Nucleus accumbens (tissue), 56 donors: ENCODE data around the gene GNG2.

Experiments used
- DNase-seq, 56 donors: peaks; one replicate each; lab custom pipeline; 2025; lab: John Stamatoyannopoulos, UW

Gene GNG2

DNA sequence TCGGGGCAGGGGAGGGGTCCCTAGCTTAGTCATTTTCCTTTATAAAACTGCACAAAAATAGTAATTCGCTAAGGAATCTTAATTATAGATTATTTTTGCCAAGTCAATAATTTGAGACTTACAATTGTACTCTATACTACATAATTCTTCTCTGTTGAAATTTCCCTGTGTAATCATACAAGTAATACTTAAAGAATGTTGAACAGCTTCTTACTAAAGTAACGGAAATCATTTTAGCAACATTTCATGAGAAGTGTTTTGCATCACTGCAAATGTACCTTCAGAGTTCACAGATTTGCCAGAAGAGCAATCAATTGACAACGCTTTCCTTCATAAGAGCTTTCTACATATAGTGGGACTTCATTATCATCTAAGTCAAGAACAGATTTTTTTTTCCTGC is 7.9 kb upstream of the GNG2 start:
- no peak for DNase-seq

- DNase-seq: no peak
Measured at GRCh38 chr14:51855234-51855633, 5.2 kb upstream of the GNG2 start.

DNA sequence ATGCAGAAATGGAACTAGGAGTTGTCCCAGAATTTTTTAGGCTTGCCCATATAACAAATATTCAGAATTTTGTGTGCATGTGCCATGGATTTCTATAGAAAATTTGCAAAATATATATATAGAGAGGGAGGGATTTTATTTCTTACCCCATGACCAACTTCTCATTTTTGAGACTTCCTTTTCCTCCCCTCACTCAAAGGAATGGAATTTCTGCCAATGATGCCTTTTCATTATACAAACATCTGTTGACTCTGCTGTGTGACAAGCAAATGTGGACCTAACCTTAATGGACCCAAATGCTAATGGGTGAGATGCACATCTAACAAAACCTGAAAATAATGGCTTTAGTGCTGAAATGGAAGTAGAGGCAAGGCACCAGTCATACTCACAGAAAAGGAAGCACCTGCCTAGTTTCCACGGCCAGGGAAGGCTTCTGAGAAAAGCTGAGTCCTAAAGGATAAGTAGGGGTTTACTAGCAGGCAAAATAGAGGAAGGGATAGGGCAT is 3.6 kb upstream of the GNG2 start:
- no peak for DNase-seq

DNA sequence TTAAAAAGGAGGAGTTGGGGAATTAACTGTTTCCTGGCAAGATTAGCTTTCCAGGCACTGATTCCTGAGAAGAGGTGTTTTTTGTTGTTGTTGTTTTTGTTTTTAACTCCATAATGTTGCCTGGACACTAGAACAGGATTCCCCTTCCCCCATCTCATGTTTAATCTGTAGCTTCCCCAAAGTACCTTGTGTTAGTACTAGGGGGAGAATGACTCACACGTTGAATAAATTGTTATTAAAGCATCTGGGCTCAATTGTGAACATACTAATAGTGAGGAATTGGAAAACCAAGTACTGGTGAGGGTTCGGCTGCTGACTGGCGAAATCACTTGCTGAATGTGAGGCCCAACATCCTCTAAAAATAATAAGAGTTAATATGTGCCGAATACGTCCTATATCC is 1.3 kb upstream of the GNG2 start:
- no peak for DNase-seq

DNA sequence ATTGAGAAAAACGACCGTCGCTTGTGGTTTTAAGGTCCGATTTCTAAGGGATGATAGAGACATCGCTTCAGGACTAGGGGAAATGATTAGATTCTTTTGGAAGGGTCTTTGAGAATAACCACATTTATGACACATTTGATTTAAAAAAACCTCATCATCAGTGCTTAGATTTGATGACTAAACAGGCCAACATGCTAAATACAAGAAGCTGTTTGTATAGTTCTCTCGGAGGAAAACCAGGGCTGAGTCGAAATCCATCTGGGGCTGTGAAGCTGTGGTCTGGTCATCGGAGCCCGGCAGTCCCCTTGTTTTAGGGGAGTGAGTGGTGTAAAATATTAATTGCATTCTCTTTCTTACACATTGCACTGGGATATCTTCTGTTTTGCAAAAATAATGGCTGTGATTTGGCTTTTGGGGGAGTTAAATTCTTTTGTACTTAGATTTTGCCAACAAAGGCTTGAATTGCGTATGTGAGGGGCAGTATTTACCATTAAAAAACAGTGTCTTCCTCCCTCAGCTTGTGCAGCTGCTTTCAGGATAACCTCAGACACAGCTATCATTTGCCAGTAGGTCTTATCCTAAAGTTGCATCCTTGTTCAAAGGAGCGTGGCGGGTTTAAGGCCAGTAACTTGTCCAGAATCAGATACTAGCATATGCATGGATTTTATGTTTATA is 550 bp downstream of the GNG2 start:
- peak in 3 of 56 donors; percentile 1 to 23 (median 14) for DNase-seq

GRCh38 chr14:51862176-51862796 is 1.9 kb downstream of the GNG2 start:
- no peak for DNase-seq

- DNase-seq: no peak
Measured at GRCh38 chr14:51862860-51863259, 2.4 kb downstream of the GNG2 start.

DNA sequence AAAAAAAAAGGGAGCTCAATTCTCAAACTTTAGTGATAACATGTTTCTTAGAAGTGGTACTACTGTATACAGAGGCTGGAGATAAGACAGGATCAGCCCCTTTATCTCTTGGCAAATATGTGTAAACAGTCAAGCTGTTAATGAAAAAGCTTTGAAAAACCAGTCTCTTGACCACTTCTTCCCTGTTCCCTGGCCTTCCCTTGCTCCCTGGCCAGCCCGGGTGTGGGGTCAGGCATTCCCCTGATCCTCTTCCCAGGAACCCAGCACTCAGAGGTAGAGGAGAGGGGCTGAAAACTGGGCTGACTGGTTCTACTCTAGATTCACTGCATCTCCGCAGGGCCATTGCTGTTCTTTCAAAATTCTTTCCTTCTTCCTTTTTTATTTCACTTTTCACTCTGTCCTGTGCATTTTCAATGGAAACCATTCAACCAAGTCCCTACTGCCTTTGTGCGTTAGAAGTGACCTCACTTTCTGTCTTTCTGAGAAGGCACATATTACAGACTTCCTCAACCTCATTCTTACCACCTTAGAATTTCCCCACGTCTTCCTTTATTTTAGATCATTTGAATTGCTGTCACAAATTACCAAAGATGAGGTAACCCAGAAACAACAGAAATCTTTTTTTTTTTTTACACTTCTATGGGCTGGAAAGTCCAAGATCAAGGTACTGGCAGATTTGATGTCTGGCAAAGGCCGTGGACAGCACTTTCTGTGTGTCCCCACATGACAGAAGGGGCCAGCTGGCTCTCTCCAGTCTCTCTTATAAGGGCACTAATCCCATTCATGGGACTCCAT is 5.7 kb downstream of the GNG2 start:
- DNase-seq: no peak

- DNase-seq: no peak
Measured at GRCh38 chr14:51867741-51868140, 7.3 kb downstream of the GNG2 start.

- DNase-seq: no peak
Measured at GRCh38 chr14:51868405-51868804, 8.0 kb downstream of the GNG2 start.

GRCh38 chr14:51869411-51870100 is 9.1 kb downstream of the GNG2 start:
- no peak for DNase-seq

GRCh38 chr14:51870606-51871005 is 10.2 kb downstream of the GNG2 start:
- no peak for DNase-seq

DNA sequence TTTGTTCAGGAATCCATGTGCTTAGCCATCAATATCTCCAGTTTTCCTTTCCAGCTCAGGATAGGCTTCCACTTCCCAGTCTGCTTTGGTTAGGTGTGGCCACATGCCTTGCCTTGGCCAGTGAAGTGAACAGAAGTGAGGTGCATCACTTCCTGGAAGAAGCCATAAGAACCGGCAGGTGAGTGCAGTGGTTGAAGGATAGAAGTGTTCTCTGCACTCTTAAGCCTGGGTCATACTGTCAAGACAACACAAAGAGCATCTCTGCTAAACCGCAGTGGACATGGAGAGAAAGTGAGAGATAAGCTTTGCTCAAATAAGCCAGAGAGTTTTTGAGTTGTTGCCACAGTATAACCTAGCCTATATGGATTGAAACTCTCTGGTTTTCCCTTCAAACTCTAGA is 11.4 kb downstream of the GNG2 start:
- no peak for DNase-seq

GRCh38 chr14:51872396-51872795 is 12.0 kb downstream of the GNG2 start:
- DNase-seq: no peak

DNA sequence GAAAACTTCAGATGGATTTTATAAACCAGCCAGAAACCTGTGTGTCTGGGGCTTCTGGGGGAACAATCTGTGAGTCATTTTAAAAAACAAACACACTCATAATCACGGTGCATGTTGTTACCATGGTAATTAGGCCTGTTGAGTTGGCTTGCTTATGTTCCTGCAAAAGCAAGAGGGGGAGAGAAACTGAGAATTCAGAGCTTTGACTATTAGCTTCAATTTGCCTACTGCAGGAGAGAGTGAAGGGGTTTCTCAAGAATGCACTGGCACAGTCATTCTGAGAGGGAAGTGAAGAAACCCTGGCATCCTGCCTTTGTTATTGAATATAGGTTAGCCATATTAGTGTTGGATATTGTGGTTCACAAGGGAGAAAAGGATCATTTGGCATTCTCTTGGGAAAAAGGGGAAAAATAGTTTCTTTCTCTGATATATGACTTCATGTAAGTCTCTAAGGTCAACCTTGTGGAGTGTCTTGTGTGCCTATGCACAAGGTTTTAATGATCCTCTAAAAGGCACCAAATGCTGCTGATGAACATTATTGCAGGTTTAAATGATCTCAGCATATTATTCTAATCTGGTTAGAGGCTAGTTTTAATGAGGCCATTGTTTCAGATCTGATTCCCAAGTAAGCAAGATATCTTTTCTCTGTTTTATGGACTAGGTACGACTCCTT is 12.9 kb downstream of the GNG2 start:
- DNase-seq: no peak

- no peak for DNase-seq
Measured at GRCh38 chr14:51877810-51878209, 17.4 kb downstream of the GNG2 start.

GRCh38 chr14:51879170-51879569 is 18.8 kb downstream of the GNG2 start:
- DNase-seq: no peak

DNA sequence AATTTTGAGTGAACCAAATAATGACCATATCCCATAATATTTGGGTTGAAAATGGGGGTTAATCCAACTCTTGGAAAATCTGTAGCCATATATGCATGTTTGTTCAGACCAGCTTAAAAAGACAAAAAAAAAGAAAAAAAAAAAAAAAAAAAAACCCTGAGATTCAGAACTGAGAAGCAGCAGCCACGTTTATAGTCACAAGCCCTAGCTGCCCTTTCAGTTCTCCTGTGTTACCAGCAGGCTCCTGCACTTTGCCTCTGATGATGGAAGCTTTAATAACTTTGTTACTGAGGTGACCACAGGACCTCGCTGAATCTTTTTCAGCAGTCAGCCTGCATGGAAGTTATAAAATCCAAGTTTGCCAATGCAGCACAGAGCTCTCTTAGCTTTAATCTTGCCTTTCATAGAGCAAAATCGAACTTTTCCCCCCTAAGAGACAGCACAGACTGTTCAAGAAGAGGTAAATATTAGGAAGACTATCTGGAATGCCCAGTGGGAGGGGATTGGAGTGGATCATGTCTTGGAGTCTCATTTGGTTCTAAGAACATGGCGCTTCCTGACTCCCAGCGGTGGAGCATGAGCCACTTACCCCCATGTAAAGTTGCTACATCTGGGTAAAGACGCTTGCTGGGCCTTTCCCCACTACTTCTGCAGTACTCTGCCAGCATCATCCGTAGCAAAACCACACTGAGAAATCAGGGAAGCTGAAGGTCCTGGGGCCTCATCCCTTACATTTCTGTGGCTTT is 20.6 kb downstream of the GNG2 start:
- no peak for DNase-seq

DNA sequence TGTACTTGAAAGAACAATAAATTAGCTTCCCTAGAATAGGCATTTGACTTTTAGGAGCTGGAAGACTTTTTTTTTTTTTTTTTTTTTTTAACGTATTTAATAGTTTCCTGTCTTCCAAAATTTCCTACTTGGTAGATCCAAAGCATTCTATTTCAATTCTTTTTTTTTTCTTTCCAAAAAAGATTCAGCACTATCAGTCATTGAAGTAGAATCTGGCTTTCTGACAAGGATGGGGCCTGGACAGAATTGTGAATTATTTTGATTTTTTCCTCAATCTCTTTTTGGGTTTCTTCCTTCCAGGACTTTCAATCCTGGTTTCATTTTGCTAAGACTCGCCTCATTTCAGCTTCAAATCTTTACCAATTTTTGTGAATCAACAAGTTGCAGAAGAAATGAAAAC is 21.2 kb downstream of the GNG2 start:
- DNase-seq: no peak

DNA sequence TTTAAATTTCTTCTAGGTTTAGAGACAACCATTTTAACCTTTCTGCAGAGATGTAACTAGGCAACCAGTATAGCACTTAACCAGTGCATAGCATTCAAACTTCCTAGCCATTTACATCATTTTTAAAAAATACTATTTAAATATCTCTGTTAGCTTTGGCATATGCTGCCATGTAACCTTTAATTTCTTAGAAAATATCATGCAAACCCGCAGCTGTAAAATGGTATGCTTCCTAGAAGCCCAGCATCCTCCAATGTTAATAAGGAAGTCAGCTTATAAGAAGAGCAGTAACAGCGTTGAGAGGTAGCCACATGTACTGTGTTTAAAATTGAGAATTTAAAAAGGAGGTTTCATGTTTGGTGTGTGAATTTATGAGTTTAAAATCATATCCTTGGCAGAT is 22.8 kb downstream of the GNG2 start:
- no peak for DNase-seq
